ENCODE data around the gene TBC1D23.

DNA sequence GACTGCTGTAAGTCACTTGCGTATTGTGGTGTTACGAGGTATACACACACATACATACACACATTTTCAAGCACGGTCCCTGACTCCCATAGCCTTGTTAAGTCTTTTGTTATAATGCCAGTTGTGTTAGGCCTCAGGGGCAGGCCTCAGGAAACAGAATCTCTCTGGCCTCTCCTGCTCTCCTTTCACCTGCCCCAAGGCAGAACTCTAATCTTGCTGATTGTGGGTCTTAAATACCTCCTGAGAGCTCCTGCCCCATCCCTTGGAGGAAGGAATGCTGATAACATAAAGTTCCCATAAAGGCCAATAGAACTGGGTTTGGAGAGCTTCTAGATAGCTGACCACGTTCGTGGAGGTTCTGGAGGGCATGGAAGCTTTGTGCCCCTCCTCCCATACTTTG, 69.9 kb downstream of the TBC1D23 start:
- TF ChIP-seq, protein P1, sequence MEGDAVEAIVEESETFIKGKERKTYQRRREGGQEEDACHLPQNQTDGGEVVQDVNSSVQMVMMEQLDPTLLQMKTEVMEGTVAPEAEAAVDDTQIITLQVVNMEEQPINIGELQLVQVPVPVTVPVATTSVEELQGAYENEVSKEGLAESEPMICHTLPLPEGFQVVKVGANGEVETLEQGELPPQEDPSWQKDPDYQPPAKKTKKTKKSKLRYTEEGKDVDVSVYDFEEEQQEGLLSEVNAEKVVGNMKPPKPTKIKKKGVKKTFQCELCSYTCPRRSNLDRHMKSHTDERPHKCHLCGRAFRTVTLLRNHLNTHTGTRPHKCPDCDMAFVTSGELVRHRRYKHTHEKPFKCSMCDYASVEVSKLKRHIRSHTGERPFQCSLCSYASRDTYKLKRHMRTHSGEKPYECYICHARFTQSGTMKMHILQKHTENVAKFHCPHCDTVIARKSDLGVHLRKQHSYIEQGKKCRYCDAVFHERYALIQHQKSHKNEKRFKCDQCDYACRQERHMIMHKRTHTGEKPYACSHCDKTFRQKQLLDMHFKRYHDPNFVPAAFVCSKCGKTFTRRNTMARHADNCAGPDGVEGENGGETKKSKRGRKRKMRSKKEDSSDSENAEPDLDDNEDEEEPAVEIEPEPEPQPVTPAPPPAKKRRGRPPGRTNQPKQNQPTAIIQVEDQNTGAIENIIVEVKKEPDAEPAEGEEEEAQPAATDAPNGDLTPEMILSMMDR (conservative IDR thresholded peaks at IDR 0.05) = no peak
- TF ChIP-seq EZH2 (IDR thresholded peaks at IDR 0.05; ENCODE audit: low read depth) = no peak

Data from PC-9 (cell line).